Stimulated activated naive CD8-positive, alpha-beta T cell treated with anti-CD3 and anti-CD28 coated beads, Interleukin-15, amount 100 ng/mL, for 72 hours (primary cell): ENCODE results near the gene CALML5.

Experiments
- ATAC-seq: fragments of 150-1000 bp; cut with Tn5 transposase; 2 replicates; pipeline ENCODE4 v1.10.0; 2021; ENCODE audit warnings: mild to moderate bottlenecking, moderate library complexity
- DNase-seq, 2 donors: peaks; one replicate each; pipeline ENCODE4 v3.0.0; 2021 to 2022
- H3K27ac Mint-ChIP-seq, 2 donors: one replicate each; pipeline ENCODE4 v1.8.0; 2022; ENCODE audit warnings: mild to moderate bottlenecking in 2 of 2, mixed read lengths in 2 of 2, moderate library complexity in 2 of 2
- H3K27me3 Mint-ChIP-seq: one replicate; pipeline ENCODE4 v1.8.0; 2022; ENCODE audit warnings: mixed read lengths
- H3K4me1 Mint-ChIP-seq: one replicate; pipeline ENCODE4 v1.8.0; 2022; ENCODE audit warnings: mild to moderate bottlenecking, mixed read lengths
- H3K4me3 Mint-ChIP-seq, 2 donors: one replicate each; pipeline ENCODE4 v1.8.0; 2022; ENCODE audit warnings: mild to moderate bottlenecking in 2 of 2, mixed read lengths in 2 of 2, moderate library complexity in 1 of 2
- H3K9me3 Mint-ChIP-seq, 2 donors: one replicate each; pipeline ENCODE4 v1.8.0; 2022; ENCODE audit warnings: mixed read lengths in 2 of 2

Gene CALML5

DNA sequence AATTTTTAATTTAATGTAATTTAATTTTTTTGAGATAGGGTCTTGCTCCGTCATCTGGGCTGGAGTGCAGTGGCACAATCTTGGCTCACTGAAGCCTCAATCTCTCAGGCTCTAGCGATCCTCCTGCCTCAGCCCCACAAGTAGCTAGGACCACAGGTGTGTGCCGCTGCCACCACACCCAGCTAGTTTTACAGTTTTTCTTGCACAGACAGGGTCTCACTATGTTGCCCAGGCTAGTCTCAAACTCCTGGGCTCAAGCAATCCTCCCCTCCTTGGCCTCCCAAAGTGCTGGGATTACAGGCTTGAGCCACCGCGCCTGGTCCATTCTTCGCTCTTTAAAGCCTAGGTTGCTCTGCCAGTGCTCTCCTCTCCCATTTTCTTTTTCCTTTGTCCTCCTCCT is 38.3 kb upstream of the CALML5 start:
- Mint-ChIP-seq H3K9me3 (peaks cover 8% of the 10 kb centered on the region in 2 donors), H3K4me3 (no peak overlapping the region), H3K27ac (no peak overlapping the region), H3K4me1 (no peaks in the 10 kb centered on the region), H3K27me3 (peaks cover 6% of the 10 kb centered on the region)
- DNase-seq, result no peak
- no peak for ATAC-seq

DNA sequence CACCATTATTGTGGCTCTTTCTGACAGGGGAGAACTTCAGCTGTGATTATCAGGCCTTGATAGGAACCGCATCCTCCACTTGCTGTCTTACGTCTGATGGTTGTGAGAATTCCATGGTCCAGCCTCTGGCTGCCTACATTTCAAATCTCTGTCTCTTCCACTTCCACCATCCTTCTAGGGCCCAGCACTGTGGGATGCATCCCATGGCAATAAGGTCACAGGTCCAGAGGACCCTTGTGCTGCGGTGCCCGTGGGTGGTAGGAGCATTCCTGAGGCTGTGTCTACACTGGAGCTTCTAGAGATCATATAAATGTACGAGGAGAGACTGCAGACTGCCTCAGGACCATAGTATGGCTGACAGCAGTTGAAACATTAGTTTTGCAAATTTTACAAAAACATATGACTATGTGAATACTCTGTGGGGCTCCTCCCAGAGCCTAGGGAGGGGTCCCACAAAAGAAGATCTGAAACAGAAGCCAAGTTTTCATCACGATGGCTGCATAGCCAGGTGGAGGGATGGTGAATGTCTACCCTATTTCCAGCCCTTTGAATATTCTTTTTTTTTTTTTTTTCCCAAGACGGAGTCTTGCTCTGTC is 37.2 kb upstream of the CALML5 start:
- H3K9me3 Mint-ChIP-seq, result peaks cover 0 to 3% of the 10 kb centered on the region in 2 donors
- no peak for DNase-seq
- no peak overlapping the region for H3K4me3 Mint-ChIP-seq
- no peak overlapping the region for H3K27ac Mint-ChIP-seq
- ATAC-seq, result no peak
- H3K4me1 Mint-ChIP-seq, result no peaks in the 10 kb centered on the region
- peaks cover 6% of the 10 kb centered on the region for H3K27me3 Mint-ChIP-seq

DNA sequence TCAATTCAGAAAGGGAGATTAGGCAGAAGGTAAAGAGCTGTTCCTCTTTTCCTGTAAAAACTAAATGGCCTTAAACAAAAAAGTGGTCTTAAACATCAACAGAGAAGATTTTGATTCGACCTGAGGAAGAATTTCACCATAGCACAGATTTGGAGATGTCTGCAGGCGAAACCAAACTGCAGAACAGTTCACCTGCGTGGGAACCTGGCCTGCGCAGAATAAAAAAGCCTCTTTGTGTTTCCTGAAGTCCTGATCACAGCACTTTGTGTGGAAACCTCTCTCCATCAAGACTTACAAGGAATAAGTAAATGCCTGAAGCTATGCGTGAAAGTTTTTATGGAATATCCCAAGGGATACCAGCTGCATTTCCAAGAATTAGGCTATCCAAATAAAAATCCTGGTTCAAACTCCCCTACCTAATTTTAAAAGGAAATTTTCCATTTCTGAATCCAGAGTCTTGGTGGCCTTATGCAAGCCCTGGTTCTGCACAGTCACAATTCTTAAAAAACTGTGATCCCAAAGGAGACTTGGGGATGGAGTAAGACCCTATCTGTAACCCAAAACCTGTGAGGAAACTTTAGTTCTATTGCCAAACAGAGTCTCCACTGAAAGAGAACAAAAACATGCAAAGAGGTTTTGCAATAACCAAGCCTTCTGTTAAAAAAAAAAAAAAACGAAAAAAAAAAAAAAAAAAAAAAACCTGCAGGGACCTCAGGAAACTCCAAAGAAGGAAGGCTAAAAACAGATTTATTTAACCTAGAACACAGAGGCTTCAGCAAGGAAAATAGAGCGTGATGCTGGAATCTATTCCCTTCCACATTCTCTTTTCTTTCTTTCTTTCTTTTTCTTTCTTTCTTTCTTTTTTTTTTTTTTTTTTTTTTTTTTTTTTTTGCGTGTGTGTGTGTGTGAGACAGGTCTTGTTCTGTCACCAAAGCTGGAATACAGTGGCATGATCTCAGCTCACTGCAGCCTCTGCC is 35.8 kb upstream of the CALML5 start:
- DNase-seq (no peak), ATAC-seq (no peak)
- Mint-ChIP-seq H3K9me3 (no peaks in the 10 kb centered on the region), H3K4me3 (no peak overlapping the region), H3K27ac (no peak overlapping the region), H3K4me1 (no peaks in the 10 kb centered on the region), H3K27me3 (peaks cover 6% of the 10 kb centered on the region)

DNA sequence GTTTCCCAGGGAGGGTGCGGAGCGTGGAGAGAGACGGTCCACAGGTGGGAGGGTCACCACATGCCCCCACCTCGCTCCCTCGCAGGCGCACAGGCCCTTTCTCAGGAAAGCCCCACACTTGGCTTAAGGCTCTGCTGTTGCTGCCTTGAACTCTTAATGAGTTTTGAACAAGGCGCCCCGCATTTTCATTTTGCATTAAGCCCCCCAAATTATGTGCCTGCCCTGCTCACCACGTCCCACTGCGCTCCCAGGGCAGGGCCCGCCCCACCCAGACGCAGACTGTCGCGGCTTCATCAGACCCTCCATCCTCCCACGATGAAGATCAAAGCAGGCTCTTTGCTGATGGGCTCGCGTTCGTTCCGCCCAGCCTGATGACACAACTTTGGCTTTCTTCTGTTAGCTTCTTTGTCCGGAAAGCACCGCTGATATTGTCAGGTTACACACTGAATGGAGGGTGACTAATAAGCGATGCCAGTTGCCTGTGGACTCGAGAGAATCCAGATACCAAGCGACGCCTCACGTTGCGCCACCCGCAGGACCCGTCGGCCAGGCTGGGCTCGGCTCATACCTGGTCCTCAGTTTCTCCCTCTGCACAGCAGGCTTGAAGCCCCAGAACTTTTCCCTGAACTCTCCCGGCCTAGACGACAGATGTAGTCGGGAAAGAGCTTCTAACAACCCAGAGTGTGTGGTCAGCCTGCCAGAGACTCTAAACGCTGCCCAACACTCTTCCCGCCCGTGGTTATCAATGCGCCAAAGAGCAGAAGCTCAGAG is 34.9 kb upstream of the CALML5 start:
- DNase-seq (no peak), ATAC-seq (no peak)
- Mint-ChIP-seq H3K4me3 (no peak overlapping the region), H3K27ac (no peak overlapping the region), H3K27me3 (peaks cover 6% of the 10 kb centered on the region), H3K4me1 (no peaks in the 10 kb centered on the region), H3K9me3 (no peaks in the 10 kb centered on the region)

DNA sequence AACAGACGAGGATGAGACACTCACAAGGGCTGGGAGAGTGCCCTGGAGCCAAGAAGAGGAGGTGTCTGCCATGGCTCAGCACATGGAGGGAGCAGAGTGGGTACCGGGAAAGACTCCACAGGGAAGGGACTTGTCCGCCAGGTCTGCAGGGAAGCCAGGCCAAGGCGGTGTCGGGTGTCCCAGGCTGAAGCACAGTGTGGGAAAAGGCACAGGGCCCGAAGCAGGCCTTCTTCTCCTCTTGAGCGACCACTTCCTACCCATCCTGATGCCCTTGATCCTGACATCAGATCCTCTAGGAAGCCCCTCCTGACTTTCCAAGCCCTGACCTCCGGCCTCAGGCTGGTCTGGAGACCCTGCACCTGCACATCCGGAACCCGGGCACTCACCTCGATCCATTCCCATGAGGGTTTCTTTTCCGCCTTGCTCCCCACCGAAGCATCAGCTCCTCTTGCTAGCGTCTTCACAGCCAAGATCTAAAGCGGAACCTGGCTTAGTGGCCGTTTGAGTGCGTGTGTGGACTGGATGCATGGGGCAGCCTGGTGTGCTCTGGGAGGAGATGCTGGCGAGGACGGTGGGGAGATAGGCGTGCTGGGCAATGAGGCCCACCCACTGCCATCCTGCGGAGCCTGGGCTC is 33.8 kb upstream of the CALML5 start:
- H3K9me3 Mint-ChIP-seq, result no peaks in the 10 kb centered on the region
- ATAC-seq, result no peak
- no peaks in the 10 kb centered on the region for H3K27me3 Mint-ChIP-seq
- H3K4me3 Mint-ChIP-seq, result no peak overlapping the region
- H3K4me1 Mint-ChIP-seq, result no peaks in the 10 kb centered on the region
- no peak overlapping the region for H3K27ac Mint-ChIP-seq
- no peak for DNase-seq

DNA sequence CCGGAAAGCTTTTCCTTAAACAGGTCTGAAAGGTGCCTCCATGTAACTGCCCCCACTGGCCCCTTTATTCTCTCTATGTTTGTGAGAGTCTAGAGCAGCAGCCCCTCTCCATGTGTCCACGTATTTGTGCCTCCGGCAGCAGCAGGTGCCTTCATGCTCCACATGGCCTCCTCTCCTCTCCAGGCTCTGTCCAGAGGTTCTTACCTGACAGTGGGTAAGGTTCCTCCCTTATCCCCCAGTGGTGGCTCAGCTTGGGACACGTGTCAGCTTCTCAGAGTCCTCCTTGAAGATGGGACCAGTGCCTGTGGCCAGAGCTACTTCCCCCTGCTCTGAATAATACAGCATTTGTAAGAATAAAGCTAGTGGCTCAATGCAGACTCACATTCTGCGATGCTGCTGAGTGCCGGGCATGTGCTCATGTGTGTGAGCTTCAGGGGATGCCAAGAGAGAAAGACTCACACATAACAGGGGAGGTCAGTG is 33.3 kb upstream of the CALML5 start:
- no peak for DNase-seq
- Mint-ChIP-seq H3K4me1 (no peaks in the 10 kb centered on the region), H3K27ac (peak overlapping the region in 1 of 2 donors; percentile 83), H3K4me3 (no peak overlapping the region), H3K9me3 (no peaks in the 10 kb centered on the region), H3K27me3 (no peaks in the 10 kb centered on the region)
- ATAC-seq, result no peak

DNA sequence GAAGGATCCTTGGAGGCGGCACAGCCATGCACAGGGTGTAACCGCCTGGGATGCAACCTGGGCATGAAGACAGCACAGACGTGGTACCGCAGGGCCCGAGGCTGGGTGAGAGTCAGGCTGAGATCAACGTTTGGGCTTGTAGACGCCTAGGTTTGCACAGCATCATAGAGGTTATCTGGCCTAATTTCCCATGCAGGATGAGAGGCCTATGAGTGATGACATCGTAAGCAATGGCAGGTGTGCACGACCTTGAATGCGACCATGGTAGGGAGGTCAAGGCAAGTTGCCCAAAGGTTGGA is 32.9 kb upstream of the CALML5 start:
- Mint-ChIP-seq H3K27me3 (no peaks in the 10 kb centered on the region), H3K4me1 (no peaks in the 10 kb centered on the region), H3K4me3 (no peak overlapping the region), H3K27ac (no peak overlapping the region), H3K9me3 (no peaks in the 10 kb centered on the region)
- ATAC-seq, result no peak
- no peak for DNase-seq

DNA sequence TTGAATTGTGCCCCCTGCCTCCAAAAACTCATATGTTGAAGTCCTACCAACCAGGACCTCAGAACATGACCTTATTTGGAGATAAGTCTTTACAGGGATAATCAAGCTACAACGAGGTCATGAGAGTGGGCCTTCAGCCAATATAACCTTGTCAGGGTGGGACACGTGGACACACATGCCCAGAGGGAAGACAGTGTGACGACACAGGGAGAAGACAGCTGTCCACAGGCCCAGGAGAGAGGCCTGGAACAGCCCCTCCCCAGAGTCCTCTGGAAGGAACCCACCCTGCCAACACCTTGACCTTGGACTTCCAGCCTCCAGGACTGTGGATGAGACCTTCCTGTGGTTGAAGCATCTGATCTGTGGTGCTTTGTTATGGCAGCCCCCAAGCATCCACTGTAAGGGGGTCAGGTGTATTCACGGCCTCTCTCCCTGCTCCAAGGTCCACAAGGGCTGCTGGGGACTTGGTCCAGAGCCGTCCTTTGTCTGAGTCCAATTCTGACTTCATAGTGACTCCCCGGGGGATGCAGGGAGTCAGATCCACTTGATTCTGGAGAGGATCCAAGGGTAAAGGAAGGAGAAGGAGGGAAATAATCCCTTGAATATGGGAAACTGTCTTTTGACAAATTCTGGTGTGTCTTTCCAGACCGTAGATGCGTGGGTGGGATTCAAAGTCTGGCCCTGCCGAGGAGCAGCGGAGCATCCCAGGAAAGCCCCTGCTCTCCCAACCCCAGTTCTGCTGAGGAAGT is 32.4 kb upstream of the CALML5 start:
- no peak overlapping the region for H3K4me3 Mint-ChIP-seq
- H3K27ac Mint-ChIP-seq, result no peak overlapping the region
- no peaks in the 10 kb centered on the region for H3K27me3 Mint-ChIP-seq
- ATAC-seq, result no peak
- no peaks in the 10 kb centered on the region for H3K4me1 Mint-ChIP-seq
- H3K9me3 Mint-ChIP-seq, result no peaks in the 10 kb centered on the region
- DNase-seq, result no peak

DNA sequence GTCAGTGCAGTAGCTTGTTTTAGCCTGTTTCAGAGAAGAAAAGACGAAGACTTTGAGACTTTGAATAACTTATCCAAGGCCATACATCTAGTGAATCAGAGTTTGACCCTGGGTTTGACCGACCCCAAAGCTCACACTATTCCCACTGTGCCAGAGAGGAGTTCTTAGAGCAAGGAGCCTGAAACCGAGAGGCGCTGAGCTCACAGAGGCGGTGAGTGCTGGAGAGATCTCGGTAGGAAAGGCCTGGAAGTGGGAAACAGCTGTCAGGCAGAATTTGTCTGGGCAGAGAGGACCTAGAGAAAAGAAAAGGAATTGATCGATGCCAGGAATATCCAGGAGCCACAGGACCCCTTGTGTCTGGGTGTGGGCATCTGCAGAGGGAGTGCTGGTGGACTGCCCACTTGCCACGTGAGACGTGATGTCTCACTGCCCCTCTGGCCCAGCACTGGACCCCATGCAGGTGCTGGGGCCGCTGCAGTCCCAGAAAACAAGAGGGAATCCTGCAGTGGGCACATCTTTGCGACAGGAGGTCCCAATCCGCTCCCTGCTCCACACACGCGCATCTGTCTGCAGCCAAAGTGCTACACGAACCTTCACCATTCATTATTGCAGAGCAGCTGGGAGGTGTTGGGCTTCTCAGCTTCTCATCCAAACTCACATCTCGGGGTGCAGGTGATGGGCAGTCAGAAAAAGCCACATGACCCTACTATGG is 31.6 kb upstream of the CALML5 start:
- Mint-ChIP-seq H3K4me3 (no peak overlapping the region), H3K27ac (no peak overlapping the region), H3K4me1 (no peaks in the 10 kb centered on the region), H3K27me3 (no peaks in the 10 kb centered on the region), H3K9me3 (no peaks in the 10 kb centered on the region)
- no peak for DNase-seq
- ATAC-seq, result no peak

DNA sequence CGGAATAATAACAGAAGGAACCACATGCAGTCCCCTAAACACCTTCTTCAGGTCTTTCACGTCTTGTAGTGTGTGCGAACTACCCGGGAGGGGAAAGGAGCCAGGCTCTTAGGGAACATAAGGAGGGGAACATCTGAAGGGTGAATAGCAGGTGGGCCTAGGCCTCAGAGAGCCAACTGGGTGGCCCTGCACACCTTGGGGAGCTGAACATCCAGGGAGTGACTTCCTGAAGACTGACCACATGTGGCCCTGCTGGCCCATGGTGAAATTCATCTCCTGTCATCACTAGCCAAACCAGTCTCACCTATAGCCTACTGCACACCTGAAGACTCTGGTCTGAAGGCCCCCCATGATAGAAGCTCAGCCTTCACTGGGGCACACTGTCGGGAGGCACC is 31.0 kb upstream of the CALML5 start:
- Mint-ChIP-seq H3K4me1 (no peaks in the 10 kb centered on the region), H3K27ac (no peak overlapping the region), H3K27me3 (no peaks in the 10 kb centered on the region), H3K9me3 (no peaks in the 10 kb centered on the region), H3K4me3 (no peak overlapping the region)
- peak in 1 of 2 donors; percentile 4 for DNase-seq
- ATAC-seq, result no peak

DNA sequence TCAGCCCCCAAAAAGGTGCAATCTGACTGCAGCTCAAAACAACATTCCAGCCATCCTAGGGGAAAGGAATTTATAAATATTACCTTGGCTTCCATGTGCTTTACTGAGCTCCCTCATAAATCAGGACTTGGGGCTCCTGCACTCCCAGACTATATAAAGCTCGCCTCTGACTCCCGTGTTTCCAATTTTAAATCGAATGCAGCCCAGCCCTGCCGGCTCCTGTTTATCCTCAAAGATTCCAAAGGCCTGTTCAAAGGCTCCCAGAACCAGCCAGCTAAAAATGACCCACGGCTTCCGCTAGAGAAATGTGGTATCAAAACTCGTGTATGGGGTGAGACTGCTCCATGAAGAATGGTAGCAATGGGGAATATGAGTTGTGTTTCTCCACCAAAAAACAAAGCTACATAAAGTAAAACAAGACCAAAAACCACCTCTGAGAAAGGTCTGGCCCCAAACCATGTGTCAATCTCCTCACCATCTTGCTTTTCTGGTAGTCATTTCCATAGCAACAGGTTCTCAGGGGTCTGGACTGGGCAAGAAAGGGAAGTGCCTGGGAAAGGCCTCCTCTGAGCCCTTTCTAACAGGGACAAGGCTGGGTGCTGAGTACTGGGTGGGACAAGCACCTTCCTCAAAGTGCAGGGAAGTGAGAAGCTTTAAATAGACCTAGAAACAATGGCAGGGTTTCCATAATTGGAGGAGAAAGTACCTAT is 30.5 kb upstream of the CALML5 start:
- no peak overlapping the region for H3K27ac Mint-ChIP-seq
- no peaks in the 10 kb centered on the region for H3K4me1 Mint-ChIP-seq
- no peak for ATAC-seq
- H3K9me3 Mint-ChIP-seq, result no peaks in the 10 kb centered on the region
- H3K4me3 Mint-ChIP-seq, result no peak overlapping the region
- DNase-seq, result no peak
- H3K27me3 Mint-ChIP-seq, result no peaks in the 10 kb centered on the region

DNA sequence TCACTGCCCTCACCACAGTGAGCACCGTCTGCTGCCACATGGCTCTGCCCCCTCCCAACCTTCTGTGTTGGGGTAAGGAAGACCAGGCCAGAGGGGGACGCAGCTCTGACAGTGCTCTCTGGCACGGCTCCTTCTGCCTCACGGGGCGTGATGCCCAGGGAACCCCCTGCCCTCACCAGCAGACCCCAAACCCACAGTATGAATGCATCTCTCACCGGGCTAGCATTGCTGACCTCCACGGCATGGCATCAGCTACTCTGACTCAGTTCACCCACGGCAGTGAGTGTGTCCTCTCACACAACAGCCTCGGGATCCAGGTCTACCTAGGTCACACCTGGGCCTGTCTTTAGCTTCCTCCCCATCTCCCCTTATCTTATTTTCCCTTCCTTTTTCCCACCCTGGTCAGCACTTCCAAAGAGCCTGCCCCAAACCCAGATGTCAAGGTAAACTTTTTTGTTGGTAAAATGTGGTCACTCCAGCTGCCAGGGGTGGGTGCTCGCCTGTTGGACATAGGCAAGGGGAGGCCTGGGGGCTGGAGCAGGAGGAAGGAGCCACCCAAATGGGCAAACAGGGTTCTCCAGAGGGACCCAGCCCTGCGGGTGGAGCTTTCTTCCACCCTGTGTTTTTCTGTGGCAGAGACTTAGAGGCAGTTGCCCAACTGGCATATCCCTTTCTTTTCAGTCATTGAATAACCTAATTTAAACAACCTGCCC is 29.8 kb upstream of the CALML5 start:
- Mint-ChIP-seq H3K9me3 (no peaks in the 10 kb centered on the region), H3K27ac (no peak overlapping the region), H3K27me3 (no peaks in the 10 kb centered on the region), H3K4me3 (no peak overlapping the region), H3K4me1 (no peaks in the 10 kb centered on the region)
- ATAC-seq (no peak), DNase-seq (peak in 1 of 2 donors; percentile 6)

DNA sequence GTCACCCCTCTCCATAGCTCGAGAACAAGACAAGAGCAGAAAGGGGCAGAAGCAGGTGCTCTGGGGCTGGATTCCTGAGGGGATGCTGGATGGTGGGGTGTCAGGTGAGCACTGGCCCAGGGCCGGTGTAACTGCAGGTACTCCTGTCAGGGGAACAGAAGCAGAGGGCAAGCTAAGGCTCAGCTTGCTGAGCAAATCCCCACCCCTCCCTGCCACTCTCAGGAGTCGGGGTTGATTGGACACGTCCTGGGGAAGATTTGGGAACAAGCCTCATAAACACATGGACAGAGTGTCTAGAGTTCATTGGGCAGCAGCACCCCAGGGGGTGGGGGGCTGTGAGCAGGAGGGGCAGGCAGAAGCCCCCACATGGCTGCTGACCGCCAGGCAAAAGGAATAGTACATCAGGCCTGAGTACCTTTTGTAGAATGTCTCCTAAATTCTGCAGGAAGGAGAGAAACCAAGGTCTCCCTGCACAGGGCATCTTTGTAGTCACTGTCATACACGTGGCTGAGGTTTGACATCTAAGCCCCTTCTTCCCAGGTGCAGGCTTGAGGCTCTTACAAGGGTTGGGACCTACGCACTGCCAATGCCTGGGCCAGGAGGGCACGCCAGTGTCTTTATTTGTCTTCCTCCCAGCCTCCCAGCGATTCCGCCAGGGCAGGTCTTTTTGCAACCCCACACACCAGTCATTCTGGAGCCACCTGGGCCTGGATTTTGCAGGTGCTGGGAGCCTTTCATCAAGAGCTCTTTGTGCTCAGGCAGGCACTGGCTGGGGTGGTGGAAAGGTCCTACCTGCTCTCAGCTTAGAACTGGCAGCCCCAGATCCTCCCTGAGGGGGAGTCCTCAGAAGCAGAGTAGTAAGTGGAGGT is 28.2 kb upstream of the CALML5 start:
- no peak for ATAC-seq
- Mint-ChIP-seq H3K4me1 (no peaks in the 10 kb centered on the region), H3K27me3 (no peaks in the 10 kb centered on the region), H3K4me3 (no peak overlapping the region), H3K9me3 (no peaks in the 10 kb centered on the region), H3K27ac (peak overlapping the region in 1 of 2 donors; percentile 5)
- no peak for DNase-seq
